Calu3 (cell line): ENCODE results near the gene YWHAH. TPM values are rescaled to one million over a fixed set of nuclear protein-coding genes. Genes with fewer than 3 reads are reported as not detected.

Experiments used
- BruUV-seq: library from RNA; stranded (reverse); fragments of 400-500 nt; replicated peaks from 2 replicates; lab custom pipeline; 2021; lab: Mats Ljungman, UMichigan
- CTCF ChIA-PET: fragments of 300-600 bp; sonication (Branson Sonifier 250); formaldehyde crosslinking; loops from one replicate; lab custom pipeline; 2022; ENCODE audit warnings: antibody characterized with exemption; lab: Charles Lee
- DNase-seq: peaks from one replicate; pipeline ENCODE4 v3.0.0; 2022
- H3K27ac Mint-ChIP-seq: one replicate; pipeline ENCODE4 v1.8.0; 2022; ENCODE audit warnings: mixed read lengths; ENCODE audit not compliant: unreplicated experiment
- H3K27me3 Mint-ChIP-seq: one replicate; pipeline ENCODE4 v1.8.0; 2022; ENCODE audit warnings: mixed read lengths; ENCODE audit not compliant: unreplicated experiment
- H3K36me3 Mint-ChIP-seq: one replicate; pipeline ENCODE4 v1.8.0; 2022; ENCODE audit warnings: mild to moderate bottlenecking, moderate library complexity, mixed read lengths; ENCODE audit not compliant: insufficient read depth, unreplicated experiment
- H3K4me1 Mint-ChIP-seq: one replicate; pipeline ENCODE4 v1.8.0; 2022; ENCODE audit warnings: mild to moderate bottlenecking, low read depth, mixed read lengths; ENCODE audit not compliant: unreplicated experiment
- H3K4me3 Mint-ChIP-seq: one replicate; pipeline ENCODE4 v1.8.0; 2022; ENCODE audit warnings: mild to moderate bottlenecking, low read depth, moderate library complexity, mixed read lengths; ENCODE audit not compliant: unreplicated experiment
- H3K9me3 Mint-ChIP-seq: one replicate; pipeline ENCODE4 v1.8.0; 2022; ENCODE audit warnings: low read depth, mixed read lengths; ENCODE audit not compliant: unreplicated experiment
- CTCF ChIP-seq: fragments of 200-600 bp; IDR thresholded peaks from one replicate; pipeline ENCODE4 v1.8.0; 2022; ENCODE audit warnings: antibody characterized with exemption; ENCODE audit not compliant: unreplicated experiment
- intact Hi-C: fragments of 100-400 bp; cut with micrococcal nuclease; formaldehyde crosslinking; loops from one replicate; pipeline ENCODE4 v1.10.0; 2022; ENCODE audit not compliant: unreplicated experiment
- total RNA-seq: library from RNA; stranded (reverse); gene quantifications from 2 replicates; pipeline ENCODE4 v1.2.3, GENCODE V29; 2022

YWHAH gene
- total RNA-seq, 1 experiment from 2014 or later, result 197 TPM

- intact Hi-C loops, result no loop called here
- Mint-ChIP-seq H3K27me3 (no peaks in the 10 kb centered on the region), H3K9me3 (no peaks in the 10 kb centered on the region), H3K36me3 (peaks cover 14% of the 10 kb centered on the region), H3K27ac (peak overlapping the region; percentile 56), H3K4me3 (no peak overlapping the region), H3K4me1 (peaks cover 48% of the 10 kb centered on the region)
- TF ChIP-seq CTCF, result no peak
- DNase-seq, result no peak
- CTCF ChIA-PET, result interaction anchor here (2.9 kb wide), 1 partner anchor 18 kb away, joined by 18 read pairs; no protein-coding TSS in a partner anchor
- no TSS peak for BruUV-seq
Observed at GRCh38 chr22:31952094-31952401, 7.7 kb downstream of the YWHAH start.

GRCh38 chr22:31952472-31952871 lies 8.1 kb downstream of the YWHAH start:
- no peaks in the 10 kb centered on the region for H3K27me3 Mint-ChIP-seq
- no peaks in the 10 kb centered on the region for H3K9me3 Mint-ChIP-seq
- CTCF ChIA-PET, result interaction anchor here (2.9 kb wide), 1 partner anchor 18 kb away, joined by 18 read pairs; no protein-coding TSS in a partner anchor
- TF ChIP-seq CTCF, result no peak
- no peak overlapping the region for H3K27ac Mint-ChIP-seq
- H3K4me1 Mint-ChIP-seq, result peaks cover 48% of the 10 kb centered on the region
- no peak overlapping the region for H3K4me3 Mint-ChIP-seq
- intact Hi-C loops, result no loop called here
- peaks cover 11% of the 10 kb centered on the region for H3K36me3 Mint-ChIP-seq
- BruUV-seq, result no TSS peak
- no peak for DNase-seq

GRCh38 chr22:31953261-31953660 lies 8.9 kb downstream of the YWHAH start:
- BruUV-seq, result no TSS peak
- no peak for TF ChIP-seq CTCF
- Mint-ChIP-seq H3K27ac (peak overlapping the region; percentile 13), H3K4me3 (no peak overlapping the region), H3K27me3 (no peaks in the 10 kb centered on the region), H3K4me1 (peaks cover 48% of the 10 kb centered on the region), H3K9me3 (no peaks in the 10 kb centered on the region), H3K36me3 (peaks cover 6% of the 10 kb centered on the region)
- intact Hi-C loops, result no loop called here
- DNase-seq, result no peak
- CTCF ChIA-PET, result interaction anchor here (0.6 to 2.9 kb wide), 2 partner anchors 17 to 226 kb away, joined by 3 to 18 read pairs; no protein-coding TSS in a partner anchor

- CTCF ChIA-PET, result interaction anchor here (2.9 kb wide), 1 partner anchor 16 kb away, joined by 18 read pairs; no protein-coding TSS in a partner anchor
- H3K9me3 Mint-ChIP-seq, result no peaks in the 10 kb centered on the region
- peaks cover 10% of the 10 kb centered on the region for H3K36me3 Mint-ChIP-seq
- intact Hi-C loops, result no loop called here
- no peak for TF ChIP-seq CTCF
- no peaks in the 10 kb centered on the region for H3K27me3 Mint-ChIP-seq
- BruUV-seq, result no TSS peak
- H3K27ac Mint-ChIP-seq, result no peak overlapping the region
- peaks cover 48% of the 10 kb centered on the region for H3K4me1 Mint-ChIP-seq
- no peak overlapping the region for H3K4me3 Mint-ChIP-seq
- DNase-seq, result no peak
Observed at GRCh38 chr22:31954535-31955523, 10.5 kb downstream of the YWHAH start.
